Endothelial cell of umbilical vein (primary cell): ENCODE data around the gene TOLLIP. TPM values are rescaled to one million over a fixed set of nuclear protein-coding genes. Genes with fewer than 3 reads are reported as not detected.

Experiments
- BruUV-seq: library from RNA; stranded (reverse); fragments of 400-500 nt; replicated peaks from 2 replicates; lab custom pipeline; 2021; lab: Mats Ljungman, UMichigan
- CTCF ChIA-PET: fragments of 300-600, 350-600 bp; sonication (Branson Sonifier 250); formaldehyde crosslinking; loops from one replicate; lab custom pipeline; 2021; ENCODE audit warnings: antibody characterized with exemption, inconsistent platforms; lab: Charles Lee
- POLR2A ChIA-PET: fragments of 300-600, 350-600 bp; sonication (Branson Sonifier 250); formaldehyde crosslinking; loops from one replicate; lab custom pipeline; 2021; ENCODE audit warnings: antibody characterized with exemption, inconsistent platforms; lab: Charles Lee
- DNase-seq: peaks from one replicate; pipeline ENCODE4 v3.0.0-alpha.2; 2011; ENCODE audit warnings: low read depth, low spot score
- FAIRE-seq: peaks from 2 replicates; lab custom pipeline; 2011; peaks lifted over from hg19 to GRCh38; lab: Jason Lieb, UNC
- H2AFZ ChIP-seq: 2 replicates; pipeline ENCODE4 v1.6.0; 2012; ENCODE audit warnings: low read depth, low read length, control low read depth, inconsistent platforms
- H3K27ac ChIP-seq: 2 replicates; pipeline ENCODE4 v1.5.1; 2011; ENCODE audit warnings: low read depth, mild to moderate bottlenecking, control low read depth, low read length, moderate library complexity; ENCODE audit not compliant: insufficient read depth
- H3K27me3 ChIP-seq, 2 experiments: 2 replicates each; pipeline versions ENCODE4 v1.6.0 to v1.6.1; 2011; ENCODE audit warnings: low read length in 2 of 2, mixed read lengths in 1 of 2; ENCODE audit not compliant: control insufficient read depth in 2 of 2, insufficient read depth in 2 of 2
- H3K36me3 ChIP-seq, 2 experiments: 2 replicates in 1 of 2; 3 replicates in 1 of 2; pipeline ENCODE4 v1.5.1; 2011; ENCODE audit warnings: low read length in 2 of 2, mild to moderate bottlenecking in 1 of 2, moderate library complexity in 1 of 2; ENCODE audit not compliant: control insufficient read depth in 2 of 2, insufficient read depth in 2 of 2; ENCODE audit errors: extremely low read depth in 1 of 2
- H3K4me1 ChIP-seq: 3 replicates; pipeline ENCODE4 v1.5.1; 2011; ENCODE audit warnings: mild to moderate bottlenecking, low read length; ENCODE audit not compliant: control insufficient read depth, insufficient read depth; ENCODE audit errors: extremely low read depth
- H3K4me2 ChIP-seq: 2 replicates; pipeline ENCODE4 v1.6.1; 2011; ENCODE audit warnings: low read length, control low read depth, mixed read lengths; ENCODE audit not compliant: insufficient read depth
- H3K4me3 ChIP-seq, 3 experiments: fragments of 200-600 bp in 1 of 3; sonication (generic), shearing (Covaris generic) in 1 of 3; replicated peaks in 1 of 3; 2 replicates each; pipeline ENCODE4 v1.5.1; 2011 to 2016; ENCODE audit warnings: control low read depth in 3 of 3, low read length in 3 of 3, mild to moderate bottlenecking in 2 of 3, inconsistent platforms in 1 of 3, low read depth in 1 of 3, moderate library complexity in 1 of 3; ENCODE audit not compliant: insufficient read depth in 1 of 3
- H3K79me2 ChIP-seq: 2 replicates; pipeline ENCODE4 v1.6.0; 2012; ENCODE audit warnings: low read length, inconsistent platforms; ENCODE audit not compliant: control insufficient read depth, insufficient read depth
- H3K9ac ChIP-seq: replicated peaks from 2 replicates; pipeline ENCODE3; 2011; ENCODE audit warnings: low read length, control low read depth; ENCODE audit not compliant: insufficient read depth; ENCODE audit errors: extremely low read depth
- H3K9me1 ChIP-seq: replicated peaks from 3 replicates; pipeline ENCODE4 v1.6.0; 2011; ENCODE audit warnings: mild to moderate bottlenecking, low read length; ENCODE audit not compliant: control insufficient read depth, insufficient read depth; ENCODE audit errors: extremely low read depth
- H3K9me3 ChIP-seq: replicated peaks from 2 replicates; pipeline ENCODE4 v1.5.1; 2012; ENCODE audit warnings: low read length, inconsistent platforms; ENCODE audit not compliant: control insufficient read depth, insufficient read depth
- H4K20me1 ChIP-seq: replicated peaks from 2 replicates; pipeline ENCODE3; 2011; ENCODE audit warnings: mild to moderate bottlenecking, low read length; ENCODE audit not compliant: control insufficient read depth, insufficient read depth; ENCODE audit errors: extremely low read depth
- FOS ChIP-seq: IDR thresholded peaks from 2 replicates; pipeline ENCODE4 v1.6.1; 2011; ENCODE audit warnings: mild to moderate bottlenecking, low read length, moderate library complexity, borderline replicate concordance; ENCODE audit not compliant: insufficient read depth
- GATA2 ChIP-seq: IDR thresholded peaks from 2 replicates; pipeline ENCODE4 v1.7.0; 2011; ENCODE audit warnings: low read depth, mild to moderate bottlenecking, moderate library complexity, mixed read lengths, low read length; ENCODE audit not compliant: insufficient read length, insufficient read depth
- JUN ChIP-seq: IDR thresholded peaks from 2 replicates; pipeline ENCODE4 v1.6.1; 2011; ENCODE audit warnings: borderline replicate concordance, low read depth; ENCODE audit not compliant: insufficient read length, insufficient read depth
- MYC ChIP-seq: IDR thresholded peaks from one replicate; pipeline ENCODE4 v1.6.1; 2011; ENCODE audit warnings: mild to moderate bottlenecking, low read depth, low read length
- POLR2A ChIP-seq: IDR thresholded peaks from 2 replicates; pipeline ENCODE4 v1.6.1; 2012; ENCODE audit warnings: low read depth, mild to moderate bottlenecking, control low read depth, low read length
- dilution Hi-C: fragments of 300-500 bp; cut with MboI; formaldehyde crosslinking; loops from one replicate; pipeline ENCODE4 v1.15.0; 2019; ENCODE audit warnings: low sequenced_read_pairs; ENCODE audit not compliant: extremely low pct_ligation_motif_present
- intact Hi-C: fragments of 100-400 bp; cut with micrococcal nuclease; formaldehyde crosslinking; loops from one replicate; pipeline ENCODE4 v1.10.0; 2022
- polyA plus RNA-seq, 4 experiments: library from polyadenylated mRNA; depleted of rRNA in 3 of 4; stranded (reverse) in 3 of 4; unstranded in 1 of 4; fragments of >200 nt; gene quantifications; 2 replicates each; pipeline versions ENCODE4 v1.2.1 to v1.2.3, GENCODE V29; 2011 to 2012; ENCODE audit warnings: missing spikeins in 1 of 4
- total RNA-seq: library from RNA; stranded (reverse); gene quantifications from 2 replicates; pipeline ENCODE4 v1.2.3, GENCODE V29; 2021

Gene TOLLIP
- total and polyA plus RNA-seq, 2 donors (not counting 3 experiments of a cell fraction or from before 2014, with no cell fraction given) = 49.6 to 64.8 TPM

GRCh38 chr11:1275021-1275420, 34.4 kb downstream of the TOLLIP start:
- intact Hi-C loops = no loop called here
- BruUV-seq = no TSS peak

GRCh38 chr11:1274501-1274900, 34.9 kb downstream of the TOLLIP start:
- H3K27ac ChIP-seq = no peak overlapping the region
- H3K9ac ChIP-seq = no peak overlapping the region
- no peak overlapping the region for H3K4me2 ChIP-seq
- H2AFZ ChIP-seq = no peak overlapping the region
- DNase-seq = no peak
- no peaks in the 10 kb centered on the region for H4K20me1 ChIP-seq
- H3K79me2 ChIP-seq = no peaks in the 10 kb centered on the region
- TSS peak; percentile 25 for BruUV-seq
- no peaks in the 10 kb centered on the region for H3K9me1 ChIP-seq
- POLR2A ChIA-PET = no interaction called here
- TF ChIP-seq FOS (no peak), GATA2 (no peak)
- FAIRE-seq = no peak
- intact Hi-C loops = no loop called here
- peaks cover 0 to 18% of the 10 kb centered on the region in 2 experiments for H3K36me3 ChIP-seq
- dilution Hi-C loops = no loop called here
- no peaks in the 10 kb centered on the region for H3K9me3 ChIP-seq
- no peaks in the 10 kb centered on the region for H3K4me1 ChIP-seq
- CTCF ChIA-PET = interaction anchor here (0.9 kb wide), 1 partner anchor 248 kb away, joined by 3 read pairs; no protein-coding TSS in a partner anchor
- H3K4me3 ChIP-seq = no peak overlapping the region
- no peaks in the 10 kb centered on the region for H3K27me3 ChIP-seq

More at GRCh38 chr11:1275021-1275420, 34.4 kb downstream of the TOLLIP start:
- no peaks in the 10 kb centered on the region for H3K79me2 ChIP-seq
- no peak overlapping the region for H3K9ac ChIP-seq
- no peak overlapping the region for H3K4me3 ChIP-seq
- ChIA-PET POLR2A (no interaction called here), CTCF (interaction anchor here (0.9 kb wide), 1 partner anchor 249 kb away, joined by 3 read pairs; no protein-coding TSS in a partner anchor)
- TF ChIP-seq MYC (no peak), JUN (no peak), POLR2A (no peak)
- H4K20me1 ChIP-seq = no peaks in the 10 kb centered on the region
- no peaks in the 10 kb centered on the region for H3K9me3 ChIP-seq
- H2AFZ ChIP-seq = no peak overlapping the region
- H3K27me3 ChIP-seq = no peaks in the 10 kb centered on the region
- DNase-seq (no peak), FAIRE-seq (no peak)
- H3K4me2 ChIP-seq = no peak overlapping the region
- no peak overlapping the region for H3K27ac ChIP-seq
- H3K4me1 ChIP-seq = no peaks in the 10 kb centered on the region
- H3K36me3 ChIP-seq = peaks cover 0 to 20% of the 10 kb centered on the region in 2 experiments
- no peaks in the 10 kb centered on the region for H3K9me1 ChIP-seq
- dilution Hi-C loops = no loop called here
